GM23338 (cell line): ENCODE results near the gene CCDC57. TPM values are rescaled to one million over a fixed set of nuclear protein-coding genes. Genes with fewer than 3 reads are reported as not detected.

Source experiments
- ATAC-seq: fragments of 200-7000 bp; cut with Tn5 transposase; 3 replicates; pipeline ENCODE4 v1.9.1; 2020
- DNase-seq: peaks from one replicate; pipeline ENCODE4 v3.0.0-alpha.2; 2015; ENCODE audit warnings: low spot score
- H2AFZ ChIP-seq: fragments of 200-600 bp; sonication (generic); 2 replicates; pipeline ENCODE4 v1.8.0; 2016; ENCODE audit warnings: antibody characterized with exemption, mild to moderate bottlenecking, moderate library complexity
- H3F3A ChIP-seq: fragments of 200-600 bp; sonication (generic); replicated peaks from 2 replicates; pipeline ENCODE4 v1.8.0; 2017; ENCODE audit warnings: antibody characterized with exemption, mixed run types, low read depth
- H3K27ac ChIP-seq: fragments of 200-600 bp; sonication (generic); 2 replicates; pipeline ENCODE4 v1.6.1; 2016; ENCODE audit warnings: low read depth
- H3K27me3 ChIP-seq: fragments of 200-600 bp; sonication (generic); 2 replicates; pipeline ENCODE4 v1.8.0; 2016; ENCODE audit warnings: mild to moderate bottlenecking, mixed run types, moderate library complexity; ENCODE audit not compliant: insufficient read depth
- H3K36me3 ChIP-seq: fragments of 200-600 bp; sonication (generic); 2 replicates; pipeline ENCODE4 v1.8.0; 2016; ENCODE audit warnings: mild to moderate bottlenecking; ENCODE audit not compliant: insufficient read depth
- H3K4me1 ChIP-seq: fragments of 200-600 bp; sonication (generic); 2 replicates; pipeline ENCODE4 v1.8.0; 2016; ENCODE audit warnings: mild to moderate bottlenecking, moderate library complexity; ENCODE audit not compliant: insufficient read depth
- H3K4me2 ChIP-seq: fragments of 200-600 bp; sonication (generic); 2 replicates; pipeline ENCODE4 v1.7.1; 2017; ENCODE audit warnings: mixed run types
- H3K4me3 ChIP-seq: fragments of 200-600 bp; sonication (generic); 2 replicates; pipeline ENCODE4 v1.6.1; 2016; ENCODE audit warnings: mixed run types
- H3K79me2 ChIP-seq: fragments of 200-600 bp; sonication (generic); replicated peaks from 2 replicates; pipeline ENCODE4 v1.8.0; 2017; ENCODE audit warnings: mild to moderate bottlenecking; ENCODE audit not compliant: insufficient read depth
- H3K9me2 ChIP-seq: fragments of 200-600 bp; sonication (generic); 2 replicates; pipeline ENCODE4 v1.8.0; 2017; ENCODE audit not compliant: insufficient read depth
- H4K20me1 ChIP-seq: fragments of 200-600 bp; sonication (generic); replicated peaks from 2 replicates; pipeline ENCODE4 v1.8.0; 2017; ENCODE audit warnings: mild to moderate bottlenecking; ENCODE audit not compliant: insufficient read depth
- H3K27ac Mint-ChIP-seq: 2 replicates; pipeline ENCODE4 v1.8.0; 2020; ENCODE audit warnings: inconsistent platforms, mild to moderate bottlenecking, moderate library complexity, mixed read lengths
- H3K27me3 Mint-ChIP-seq: 3 replicates; pipeline ENCODE4 v1.8.0; 2022; ENCODE audit warnings: low read depth, mild to moderate bottlenecking, moderate library complexity, mixed read lengths, inconsistent platforms; ENCODE audit not compliant: insufficient read depth, poor library complexity
- H3K36me3 Mint-ChIP-seq: 3 replicates; pipeline ENCODE4 v1.8.0; 2021; ENCODE audit warnings: low read depth, mild to moderate bottlenecking, inconsistent platforms, moderate library complexity, mixed read lengths
- H3K4me1 Mint-ChIP-seq: 3 replicates; pipeline ENCODE4 v1.8.0; 2020; ENCODE audit warnings: mild to moderate bottlenecking, inconsistent platforms, mixed read lengths
- H3K4me3 Mint-ChIP-seq: 3 replicates; pipeline ENCODE4 v1.8.0; 2021; ENCODE audit warnings: moderate library complexity, mild to moderate bottlenecking, inconsistent platforms, mixed read lengths
- H3K9me3 Mint-ChIP-seq: 3 replicates; pipeline ENCODE4 v1.8.0; 2020; ENCODE audit warnings: moderate library complexity, mild to moderate bottlenecking, inconsistent platforms, mixed read lengths
- CREB1 ChIP-seq: fragments of 250-450 bp; sonication (Bioruptor Pico); IDR thresholded peaks from 2 replicates; pipeline ENCODE4 v1.5.0; 2020; ENCODE audit warnings: low read depth, mild to moderate bottlenecking, moderate library complexity
- CTCF ChIP-seq, 2 experiments: fragments of 200-600 bp in 1 of 2; sonication (generic) in 1 of 2; conservative IDR thresholded peaks; 2 replicates each; pipeline versions ENCODE4 v1.5.1 to v1.6.1; 2016 to 2017; ENCODE audit warnings: antibody characterized with exemption in 2 of 2, low read depth in 2 of 2, mild to moderate bottlenecking in 2 of 2, moderate library complexity in 1 of 2
- ETS1 ChIP-seq: IDR thresholded peaks from 2 replicates; pipeline ENCODE4 v1.6.1; 2016; ENCODE audit warnings: antibody characterized with exemption
- EZH2 ChIP-seq: fragments of 200-600 bp; sonication (generic); IDR thresholded peaks from one replicate; pipeline ENCODE4 v1.8.0; 2017; ENCODE audit warnings: antibody characterized with exemption, mild to moderate bottlenecking, low read depth; ENCODE audit not compliant: unreplicated experiment
- POLR2AphosphoS5 ChIP-seq: IDR thresholded peaks from 2 replicates; pipeline ENCODE4 v1.6.1; 2016; ENCODE audit warnings: antibody characterized with exemption, low read depth
- REST ChIP-seq: IDR thresholded peaks from one replicate; pipeline ENCODE4 v1.6.1; 2018; ENCODE audit warnings: antibody characterized with exemption; ENCODE audit not compliant: unreplicated experiment
- ZNF331 ChIP-seq: fragments of 250-450 bp; sonication (Bioruptor Pico); IDR thresholded peaks from 2 replicates; pipeline ENCODE4 v1.5.0; 2020; ENCODE audit warnings: low read depth, mild to moderate bottlenecking, moderate library complexity
- polyA plus RNA-seq: library from polyadenylated mRNA; unstranded; fragments of >200 nt; fragmentation: Nextera tagmentation; extraction: Ambion mirVana; gene quantifications from 2 replicates; pipeline ENCODE4 v1.2.1, GENCODE V29; 2016
- total RNA-seq: library from RNA; depleted of rRNA; stranded (reverse); fragments of >200 nt; shearing (Covaris generic); gene quantifications from 2 replicates; pipeline ENCODE4 v1.2.3, GENCODE V29; 2014

Gene CCDC57
- total and polyA plus RNA-seq, 2 experiments from 2014 or later, result 7.0 to 16.3 TPM

- no peaks in the 10 kb centered on the region for H3K79me2 ChIP-seq
- no peaks in the 10 kb centered on the region for H3F3A ChIP-seq
- H3K4me2 ChIP-seq, result no peak overlapping the region
- H3K4me3 ChIP-seq, result no peak overlapping the region
- Mint-ChIP-seq H3K27ac (no peak overlapping the region), H3K4me1 (peaks cover 8% of the 10 kb centered on the region), H3K27me3 (peaks cover 4% of the 10 kb centered on the region), H3K9me3 (no peaks in the 10 kb centered on the region), H3K4me3 (no peak overlapping the region), H3K36me3 (peaks cover 3% of the 10 kb centered on the region; the same call in 1 of the 3 replicates)
- no peaks in the 10 kb centered on the region for H4K20me1 ChIP-seq
- ATAC-seq (no peak), DNase-seq (no peak)
- no peak overlapping the region for H2AFZ ChIP-seq
- no peaks in the 10 kb centered on the region for H3K27me3 ChIP-seq
- H3K36me3 ChIP-seq, result no peaks in the 10 kb centered on the region
- H3K9me2 ChIP-seq, result no peaks in the 10 kb centered on the region
- no peaks in the 10 kb centered on the region for H3K4me1 ChIP-seq
- TF ChIP-seq ETS1 (no peak), POLR2AphosphoS5 (no peak), ZNF331 (CRISPR knock-in tag) (no peak), REST (no peak), CTCF (conservative IDR thresholded peaks at IDR 0.05; ENCODE audit: low read depth in 2 of 2) (no peak), EZH2 (no peak)
- H3K27ac ChIP-seq, result no peak overlapping the region
These were observed 88.5 kb downstream of the CCDC57 start for GRCh38 chr17:82124101-82124500.

- Histone ChIP-seq H3K4me1 (no peaks in the 10 kb centered on the region), H3K79me2 (no peaks in the 10 kb centered on the region), H3F3A (no peaks in the 10 kb centered on the region), H3K9me2 (no peaks in the 10 kb centered on the region), H3K27ac (no peak overlapping the region), H3K4me2 (no peak overlapping the region), H4K20me1 (no peaks in the 10 kb centered on the region; the same call in 1 of the 2 replicates), H3K4me3 (no peak overlapping the region), H3K36me3 (no peaks in the 10 kb centered on the region), H2AFZ (no peak overlapping the region), H3K27me3 (no peaks in the 10 kb centered on the region)
- Mint-ChIP-seq H3K9me3 (no peaks in the 10 kb centered on the region), H3K27ac (no peak overlapping the region), H3K27me3 (peaks cover 10% of the 10 kb centered on the region), H3K4me3 (no peak overlapping the region), H3K36me3 (peaks cover 3% of the 10 kb centered on the region; the same call in 1 of the 3 replicates), H3K4me1 (peaks cover 16% of the 10 kb centered on the region)
- DNase-seq (no peak), ATAC-seq (no peak)
- TF ChIP-seq CTCF (conservative IDR thresholded peaks at IDR 0.05; ENCODE audit: low read depth in 2 of 2) (no peak), CREB1 (CRISPR knock-in tag) (no peak)
These were observed 90.7 kb downstream of the CCDC57 start for GRCh38 chr17:82121660-82122629.
